Motor neuron (in vitro differentiated cells): Measurements from ENCODE around the gene TTC17. TPM values are rescaled to one million over a fixed set of nuclear protein-coding genes. Genes with fewer than 3 reads are reported as not detected.
"Not testable (repeated sequence)": the region's sequence is repeated elsewhere in the genome, so short reads cannot be mapped to it uniquely, and the experiment has no call there.

Experiments
- ATAC-seq, 8 experiments: fragments of 200-7000 bp; cut with Tn5 transposase; replicated peaks in 6 of 8; 2 replicates each; pipeline ENCODE4 v1.8.0; 2021; ENCODE audit warnings: mild to moderate bottlenecking in 8 of 8, moderate library complexity in 8 of 8
- H3K27ac ChIP-seq, 2 donors: fragments of 250-450 bp; sonication (Bioruptor Pico); 2 replicates each; pipeline ENCODE4 v1.9.0; 2021; ENCODE audit warnings: antibody characterized with exemption in 2 of 2, mild to moderate bottlenecking in 2 of 2, moderate library complexity in 1 of 2
- H3K4me1 ChIP-seq, 2 donors: fragments of 250-450 bp; sonication (Bioruptor Pico); replicated peaks in 1 of 2; 2 replicates each; pipeline ENCODE4 v1.6.1; 2021; ENCODE audit warnings: antibody characterized with exemption in 2 of 2, mild to moderate bottlenecking in 2 of 2, moderate library complexity in 1 of 2
- H3K4me3 ChIP-seq, 5 donors: fragments of 250-450 bp; sonication (Bioruptor Pico); 2 replicates each; pipeline ENCODE4 v1.9.0; 2021; ENCODE audit warnings: antibody characterized with exemption in 5 of 5, mild to moderate bottlenecking in 5 of 5, moderate library complexity in 4 of 5
- WGBS, 10 experiments: fragments of 450-650 bp; shearing (Covaris generic); methylation state at CpG; one replicate each; pipeline ENCODE4 v1.0.0; 2022; 5-methylcytosine and 5-hydroxymethylcytosine counted together
- in situ Hi-C, 9 experiments: fragments of 400-800 bp; cut with MboI; loops; one replicate each; pipeline ENCODE4 v1.15.0; 2021; ENCODE audit warnings: low sequenced_read_pairs in 9 of 9, low pct_unique_long_range_greater_than_20kb in 2 of 9; ENCODE audit not compliant: unreplicated experiment in 9 of 9
- total RNA-seq, 8 experiments: library from RNA; unstranded; fragments of 300-600 nt; gene quantifications; 2 replicates each; pipeline versions ENCODE4 v1.2.3 to v1.2.4, GENCODE V29; 2022

TTC17 gene
- total RNA-seq, 8 experiments from 2014 or later, result 56.4 to 165 (median 110) TPM

GRCh38 chr11:43430916-43431315 lies 72.2 kb downstream of the TTC17 start:
- in situ Hi-C loops, result loop anchor here in 1 of 9 experiments (10.0 kb wide), 1 partner anchor 56 kb away; no protein-coding TSS in a partner anchor
- H3K4me3 ChIP-seq, H3K27ac ChIP-seq, H3K4me1 ChIP-seq, ATAC-seq: not testable (repeated sequence)
- 100% methylated on average over 1 of the region's 1 CpG; no CpG with 5 or more reads in 8 of the 10 experiments for WGBS, 10 experiments

GRCh38 chr11:43434893-43435292 lies 76.2 kb downstream of the TTC17 start:
- no peak overlapping the region for H3K27ac ChIP-seq
- in situ Hi-C loops, result loop anchor here in 1 of 9 experiments (10.0 kb wide), 1 partner anchor 60 kb away; no protein-coding TSS in a partner anchor
- no peak for ATAC-seq
- H3K4me3 ChIP-seq, result no peak overlapping the region
- 100% methylated on average over 1 of the region's 1 CpG; no CpG with 5 or more reads in 5 of the 10 experiments for WGBS, 10 experiments
- no peaks in the 10 kb centered on the region for H3K4me1 ChIP-seq

GRCh38 chr11:43440486-43440885 lies 81.8 kb downstream of the TTC17 start:
- H3K4me1 ChIP-seq, result no peaks in the 10 kb centered on the region
- H3K27ac ChIP-seq, result no peak overlapping the region
- in situ Hi-C loops, result no loop called here
- no peak for ATAC-seq
- H3K4me3 ChIP-seq, result no peak overlapping the region
- WGBS, 10 experiments, result 83 to 100% (median 95%) methylated on average over 1 to 2 of the region's 2 CpGs

- 60 to 100% (median 96%) methylated on average over 1 to 4 of the region's 4 CpGs for WGBS, 10 experiments
These were observed 85.1 kb downstream of the TTC17 start for GRCh38 chr11:43443811-43444210.

GRCh38 chr11:43447151-43447550 lies 88.4 kb downstream of the TTC17 start:
- no peak overlapping the region for H3K4me3 ChIP-seq
- H3K27ac ChIP-seq, result no peak overlapping the region
- in situ Hi-C loops, result no loop called here
- no peak for ATAC-seq
- H3K4me1 ChIP-seq, result no peaks in the 10 kb centered on the region

More at GRCh38 chr11:43443811-43444210, 85.1 kb downstream of the TTC17 start:
- H3K4me3 ChIP-seq, result no peak overlapping the region
- H3K27ac ChIP-seq, result no peak overlapping the region
- no peak for ATAC-seq
- in situ Hi-C loops, result no loop called here
- no peaks in the 10 kb centered on the region for H3K4me1 ChIP-seq

GRCh38 chr11:43458486-43458885 lies 99.8 kb downstream of the TTC17 start:
- in situ Hi-C loops, result no loop called here
- Histone ChIP-seq H3K4me1 (no peaks in the 10 kb centered on the region), H3K4me3 (no peak overlapping the region), H3K27ac (no peak overlapping the region)
- 40 to 100% (median 95%) methylated on average over 1 to 2 of the region's 2 CpGs; no CpG with 5 or more reads in 4 of the 10 experiments for WGBS, 10 experiments
- no peak for ATAC-seq

- no peak overlapping the region for H3K4me3 ChIP-seq
- ATAC-seq, result no peak
- no peak overlapping the region for H3K27ac ChIP-seq
- 100% methylated on average over 1 of the region's 1 CpG; no CpG with 5 or more reads in 6 of the 10 experiments for WGBS, 10 experiments
- no peaks in the 10 kb centered on the region for H3K4me1 ChIP-seq
- in situ Hi-C loops, result no loop called here
These were observed 100.5 kb downstream of the TTC17 start for GRCh38 chr11:43459246-43459645.

- Histone ChIP-seq H3K4me1 (no peaks in the 10 kb centered on the region), H3K4me3 (no peak overlapping the region), H3K27ac (no peak overlapping the region)
- in situ Hi-C loops, result no loop called here
- WGBS, 10 experiments, result 80 to 100% (median 83%) methylated on average over 1 of the region's 1 CpG; no CpG with 5 or more reads in 5 of the 10 experiments
- no peak for ATAC-seq
These were observed 103.6 kb downstream of the TTC17 start for GRCh38 chr11:43462359-43462758.

GRCh38 chr11:43467958-43468357 lies 109.2 kb downstream of the TTC17 start:
- no peak overlapping the region for H3K27ac ChIP-seq
- no peaks in the 10 kb centered on the region for H3K4me1 ChIP-seq
- ATAC-seq, result no peak
- H3K4me3 ChIP-seq, result no peak overlapping the region
- in situ Hi-C loops, result no loop called here

- H3K4me3 ChIP-seq, H3K4me1 ChIP-seq, H3K27ac ChIP-seq, in situ Hi-C loops, ATAC-seq: not testable (repeated sequence)
- 93 to 100% (median 100%) methylated on average over 1 to 3 of the region's 5 CpGs; no CpG with 5 or more reads in 3 of the 10 experiments for WGBS, 10 experiments
These were observed 118.8 kb downstream of the TTC17 start for GRCh38 chr11:43477491-43477890.

- no peak for ATAC-seq
- in situ Hi-C loops, result no loop called here
These were observed 127.4 kb downstream of the TTC17 start for GRCh38 chr11:43486141-43486540.

GRCh38 chr11:43489869-43490465 lies 131.2 kb downstream of the TTC17 start:
- H3K4me1 ChIP-seq, result no peaks in the 10 kb centered on the region
- in situ Hi-C loops, result no loop called here
- no peak overlapping the region for H3K4me3 ChIP-seq
- no peak for ATAC-seq
- H3K27ac ChIP-seq, result no peak overlapping the region
- WGBS, 10 experiments, result 56 to 100% (median 97%) methylated on average over 1 to 4 of the region's 5 CpGs; no CpG with 5 or more reads in 2 of the 10 experiments

More at GRCh38 chr11:43486141-43486540, 127.4 kb downstream of the TTC17 start:
- WGBS, 10 experiments, result 81 to 100% (median 95%) methylated on average over 2 to 6 of the region's 6 CpGs
- Histone ChIP-seq H3K4me3 (no peak overlapping the region), H3K4me1 (no peaks in the 10 kb centered on the region), H3K27ac (no peak overlapping the region)

GRCh38 chr11:43492701-43493100 lies 134.0 kb downstream of the TTC17 start:
- in situ Hi-C loops, result no loop called here
- WGBS, 10 experiments, result 60 to 100% (median 96%) methylated on average over 1 to 5 of the region's 5 CpGs; no CpG with 5 or more reads in 2 of the 10 experiments

GRCh38 chr11:43493431-43493830 lies 134.7 kb downstream of the TTC17 start:
- in situ Hi-C loops, result no loop called here
- no peak for ATAC-seq

More at GRCh38 chr11:43492701-43493100, 134.0 kb downstream of the TTC17 start:
- no peak overlapping the region for H3K27ac ChIP-seq
- no peaks in the 10 kb centered on the region for H3K4me1 ChIP-seq
- no peak overlapping the region for H3K4me3 ChIP-seq
- ATAC-seq, result no peak

More at GRCh38 chr11:43493431-43493830, 134.7 kb downstream of the TTC17 start:
- no peak overlapping the region for H3K4me3 ChIP-seq
- H3K27ac ChIP-seq, result no peak overlapping the region
- 72 to 100% (median 79%) methylated on average over 1 to 5 of the region's 5 CpGs for WGBS, 10 experiments
- no peaks in the 10 kb centered on the region for H3K4me1 ChIP-seq
